Measurements from ENCODE around the gene ATF4. TPM values are rescaled to one million over a fixed set of nuclear protein-coding genes. Genes with fewer than 3 reads are reported as not detected.
"Not testable (repeated sequence)": the region's sequence is repeated elsewhere in the genome, so short reads cannot be mapped to it uniquely, and the experiment has no call there.

ATF4 gene
- total RNA-seq, 6 donors from 2014 or later, result 255 to 402 (median 364) TPM

DNA sequence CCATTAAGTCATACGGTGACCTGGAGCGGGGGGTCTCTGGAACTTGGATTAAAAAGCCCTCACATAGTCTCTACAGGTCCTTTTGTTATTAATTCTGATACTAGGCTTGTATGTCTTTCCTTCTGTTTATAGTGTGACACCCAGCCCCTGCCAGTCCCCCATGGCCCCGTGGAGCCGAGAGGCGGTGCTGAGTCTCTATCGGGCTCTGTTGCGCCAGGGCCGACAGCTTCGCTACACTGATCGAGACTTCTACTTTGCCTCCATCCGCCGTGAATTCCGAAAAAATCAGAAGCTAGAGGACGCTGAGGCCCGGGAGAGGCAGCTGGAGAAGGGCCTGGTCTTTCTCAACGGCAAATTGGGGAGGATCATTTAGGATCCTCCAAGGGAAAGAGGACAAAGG, 16.3 kb upstream of the ATF4 start:
- H3K4me3 ChIP-seq, result peak overlapping the region in 1 of 4 donors; percentile 84
- peaks cover 22 to 52% (median 40%) of the 10 kb centered on the region in 4 donors for H3K36me3 ChIP-seq

DNA sequence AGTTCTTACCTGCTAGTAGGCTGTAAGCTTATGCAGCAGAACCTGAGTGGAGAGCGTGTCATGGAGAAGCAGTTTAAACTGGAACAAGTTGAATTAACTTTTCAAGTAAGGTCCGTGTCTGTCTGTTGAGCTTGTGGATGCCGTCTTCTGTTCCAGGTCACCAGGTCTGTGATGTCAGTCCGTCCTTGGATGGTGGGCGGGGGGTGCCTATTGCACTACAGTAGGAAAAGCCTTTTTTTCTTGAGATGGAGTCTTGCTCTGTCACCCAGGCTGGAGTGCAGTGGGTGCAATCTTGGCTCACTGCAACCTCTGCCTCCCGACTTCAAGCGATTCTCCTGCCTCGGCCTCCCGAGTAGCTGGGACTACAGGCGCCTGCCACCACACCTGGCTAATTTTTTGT, 13.3 kb upstream of the ATF4 start:
- ATAC-seq (ENCODE audit: low FRiP score in 2 of 2); H3K9me3 ChIP-seq; H3K4me3 ChIP-seq; H3K27me3 ChIP-seq; H3K27ac ChIP-seq; DNase-seq: not testable (repeated sequence)
- whole genome bisulfite sequencing, 2 donors, result 85 to 91% methylated on average over 10 of the region's 10 CpGs
- Histone ChIP-seq H3K4me1 (peaks cover 12 to 20% (median 14%) of the 10 kb centered on the region in 4 donors), H3K36me3 (peaks cover 33 to 78% (median 64%) of the 10 kb centered on the region in 4 donors)

More for the DNA sequence above, 16.3 kb upstream of the ATF4 start:
- DNase-seq (no peak), ATAC-seq (ENCODE audit: low FRiP score in 2 of 2) (no peak)
- H3K27me3 ChIP-seq, result no peaks in the 10 kb centered on the region
- TF ChIP-seq POLR2A (IDR thresholded peaks at IDR 0.05), result no peak
- no peak for TF ChIP-seq POLR2AphosphoS5 (IDR thresholded peaks at IDR 0.05)
- TF ChIP-seq, protein P1, sequence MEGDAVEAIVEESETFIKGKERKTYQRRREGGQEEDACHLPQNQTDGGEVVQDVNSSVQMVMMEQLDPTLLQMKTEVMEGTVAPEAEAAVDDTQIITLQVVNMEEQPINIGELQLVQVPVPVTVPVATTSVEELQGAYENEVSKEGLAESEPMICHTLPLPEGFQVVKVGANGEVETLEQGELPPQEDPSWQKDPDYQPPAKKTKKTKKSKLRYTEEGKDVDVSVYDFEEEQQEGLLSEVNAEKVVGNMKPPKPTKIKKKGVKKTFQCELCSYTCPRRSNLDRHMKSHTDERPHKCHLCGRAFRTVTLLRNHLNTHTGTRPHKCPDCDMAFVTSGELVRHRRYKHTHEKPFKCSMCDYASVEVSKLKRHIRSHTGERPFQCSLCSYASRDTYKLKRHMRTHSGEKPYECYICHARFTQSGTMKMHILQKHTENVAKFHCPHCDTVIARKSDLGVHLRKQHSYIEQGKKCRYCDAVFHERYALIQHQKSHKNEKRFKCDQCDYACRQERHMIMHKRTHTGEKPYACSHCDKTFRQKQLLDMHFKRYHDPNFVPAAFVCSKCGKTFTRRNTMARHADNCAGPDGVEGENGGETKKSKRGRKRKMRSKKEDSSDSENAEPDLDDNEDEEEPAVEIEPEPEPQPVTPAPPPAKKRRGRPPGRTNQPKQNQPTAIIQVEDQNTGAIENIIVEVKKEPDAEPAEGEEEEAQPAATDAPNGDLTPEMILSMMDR (IDR thresholded peaks at IDR 0.05), result no peak
- TF ChIP-seq EP300 (IDR thresholded peaks at IDR 0.05), result no peak
- 95 to 96% methylated on average over 16 of the region's 16 CpGs for WGBS, 2 donors
- peaks cover 25 to 34% (median 27%) of the 10 kb centered on the region in 4 donors for H3K4me1 ChIP-seq
- H3K27ac ChIP-seq, result no peak overlapping the region
- no peaks in the 10 kb centered on the region for H3K9me3 ChIP-seq

DNA sequence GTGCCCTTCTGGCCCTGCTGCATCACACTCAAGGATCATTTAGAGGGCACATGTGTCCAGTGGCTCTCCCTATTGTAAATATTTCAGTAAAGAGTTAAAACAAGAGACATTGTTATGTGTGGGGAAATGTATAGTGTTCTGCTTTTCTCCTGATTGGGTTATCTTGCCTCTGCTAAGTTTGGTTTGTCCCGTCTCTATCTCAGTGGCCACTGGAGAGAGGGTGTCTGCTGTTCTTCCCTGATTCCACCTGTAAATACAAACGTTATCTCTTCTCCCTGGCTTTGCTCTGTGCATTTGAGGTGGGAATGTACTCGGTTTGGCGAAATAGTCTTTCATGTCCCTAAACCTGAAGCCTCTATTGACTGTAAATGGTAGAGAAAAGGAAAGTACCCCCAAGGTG, 12.0 kb upstream of the ATF4 start:
- DNase-seq (no peak), ATAC-seq (ENCODE audit: low FRiP score in 2 of 2) (no peak)
- Histone ChIP-seq H3K36me3 (peaks cover 40 to 92% (median 78%) of the 10 kb centered on the region in 4 donors), H3K4me3 (no peak overlapping the region), H3K27ac (no peak overlapping the region), H3K4me1 (peaks cover 6 to 12% (median 8%) of the 10 kb centered on the region in 4 donors), H3K9me3 (no peaks in the 10 kb centered on the region), H3K27me3 (no peaks in the 10 kb centered on the region)
- 83 to 84% methylated on average over 4 of the region's 4 CpGs for WGBS, 2 donors
- no peak for TF ChIP-seq EP300 (IDR thresholded peaks at IDR 0.05)
- no peak for TF ChIP-seq POLR2A (IDR thresholded peaks at IDR 0.05)

DNA sequence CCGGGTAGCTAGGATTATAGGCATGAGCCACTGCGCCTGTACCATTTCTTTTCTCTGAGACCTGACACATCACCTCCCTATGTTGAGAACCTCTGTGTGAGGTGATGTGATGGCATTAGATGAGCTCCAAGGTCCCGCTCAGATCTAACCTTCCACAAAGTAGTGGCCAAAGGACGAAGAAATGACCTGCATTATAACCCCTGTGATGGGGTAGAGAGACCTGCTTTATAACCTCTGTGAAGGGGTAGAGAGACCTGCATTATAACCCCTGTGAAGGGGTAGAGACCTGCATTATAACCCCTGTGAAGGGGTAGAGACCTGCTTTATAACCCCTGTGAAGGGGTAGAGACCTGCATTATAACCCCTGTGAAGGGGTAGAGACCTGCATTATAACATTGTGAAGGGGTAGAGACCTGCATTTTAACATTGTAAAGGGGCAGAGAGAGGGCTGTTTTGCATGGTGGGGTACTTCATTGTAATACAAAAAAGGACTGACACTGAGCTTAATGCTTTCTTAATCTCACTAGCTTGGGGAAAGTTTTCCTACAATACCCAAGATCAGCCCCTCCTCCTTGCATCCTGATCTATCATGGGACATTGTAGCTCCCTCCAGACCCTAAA, 9.7 kb upstream of the ATF4 start:
- 94 to 98% methylated on average over 4 of the region's 4 CpGs for WGBS, 2 donors

DNA sequence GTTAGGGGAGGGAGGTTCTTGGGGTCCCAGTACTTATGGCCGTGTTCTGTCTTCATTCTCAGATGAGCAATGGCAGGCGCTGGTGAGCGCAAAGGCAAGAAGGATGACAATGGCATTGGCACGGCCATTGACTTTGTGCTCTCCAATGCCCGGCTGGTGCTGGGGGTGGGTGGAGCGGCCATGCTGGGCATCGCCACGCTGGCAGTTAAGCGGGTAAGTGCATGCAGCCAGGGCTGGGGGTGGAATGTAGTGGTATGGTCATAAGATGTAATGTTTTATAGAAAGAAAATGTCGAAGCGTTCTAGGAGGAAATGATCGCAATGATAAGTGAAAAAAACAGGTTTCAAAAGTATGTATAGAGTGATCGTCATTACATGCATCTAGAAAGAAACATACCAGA, 9.1 kb upstream of the ATF4 start:
- no peak for ATAC-seq (ENCODE audit: low FRiP score in 2 of 2)
- TF ChIP-seq POLR2AphosphoS5 (IDR thresholded peaks at IDR 0.05) (no peak), POLR2A (IDR thresholded peaks at IDR 0.05) (no peak), EP300 (IDR thresholded peaks at IDR 0.05) (no peak)
- TF ChIP-seq, protein P1 (IDR thresholded peaks at IDR 0.05), result no peak
- WGBS, 2 donors, result 96% methylated on average over 13 of the region's 13 CpGs
- H3K9me3 ChIP-seq, result no peaks in the 10 kb centered on the region
- H3K4me3 ChIP-seq, result no peak overlapping the region
- H3K27ac ChIP-seq, result no peak overlapping the region
- no peaks in the 10 kb centered on the region for H3K4me1 ChIP-seq
- H3K27me3 ChIP-seq, result no peaks in the 10 kb centered on the region
- H3K36me3 ChIP-seq, result peaks cover 38 to 96% (median 75%) of the 10 kb centered on the region in 4 donors
- no peak for DNase-seq

More for the DNA sequence above, 9.7 kb upstream of the ATF4 start:
- Histone ChIP-seq H3K36me3 (peaks cover 38 to 97% (median 80%) of the 10 kb centered on the region in 4 donors), H3K9me3 (no peaks in the 10 kb centered on the region), H3K27ac (no peak overlapping the region), H3K27me3 (no peaks in the 10 kb centered on the region), H3K4me3 (no peak overlapping the region), H3K4me1 (peaks cover 0 to 3% (median 0%) of the 10 kb centered on the region in 4 donors)
- DNase-seq (no peak), ATAC-seq (ENCODE audit: low FRiP score in 2 of 2) (no peak)
- TF ChIP-seq, protein P1 (IDR thresholded peaks at IDR 0.05), result no peak
- TF ChIP-seq POLR2A (IDR thresholded peaks at IDR 0.05) (no peak), EP300 (IDR thresholded peaks at IDR 0.05) (no peak), POLR2AphosphoS5 (IDR thresholded peaks at IDR 0.05) (no peak)

DNA sequence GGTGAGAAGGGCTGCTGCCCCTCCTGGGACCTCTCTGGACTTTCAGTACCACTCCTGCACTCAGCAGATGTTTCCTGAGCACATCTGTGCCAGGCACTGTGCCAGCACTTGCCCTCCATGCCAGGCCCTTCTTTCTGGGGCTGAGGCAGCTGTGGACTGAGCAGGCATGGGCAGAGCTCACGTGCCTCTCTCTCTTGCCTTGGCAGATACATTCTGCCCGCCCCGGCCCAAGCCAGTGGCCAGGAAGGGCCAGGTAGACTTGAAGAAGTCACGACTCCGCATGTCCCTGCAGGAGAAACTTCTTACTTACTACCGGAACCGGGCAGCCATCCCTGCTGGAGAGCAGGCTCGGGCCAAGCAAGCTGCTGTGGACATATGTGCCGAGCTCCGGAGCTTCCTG, 8.3 kb upstream of the ATF4 start:
- Histone ChIP-seq H3K27ac (no peak overlapping the region), H3K9me3 (no peaks in the 10 kb centered on the region), H3K36me3 (peaks cover 32 to 96% (median 68%) of the 10 kb centered on the region in 4 donors), H3K4me1 (no peaks in the 10 kb centered on the region), H3K27me3 (no peaks in the 10 kb centered on the region), H3K4me3 (no peak overlapping the region)
- WGBS, 2 donors, result 96 to 100% methylated on average over 5 to 9 of the region's 10 CpGs
- DNase-seq (no peak), ATAC-seq (ENCODE audit: low FRiP score in 2 of 2) (no peak)
- TF ChIP-seq POLR2AphosphoS5 (IDR thresholded peaks at IDR 0.05) (no peak), EP300 (IDR thresholded peaks at IDR 0.05) (no peak), POLR2A (IDR thresholded peaks at IDR 0.05) (no peak)
- TF ChIP-seq, protein P1 (IDR thresholded peaks at IDR 0.05), result no peak
